Stomach (tissue), 4 donors: ENCODE data around the gene TRIM14.

Source experiments
- EP300 ChIP-seq: sonication (generic); formaldehyde crosslinking; IDR thresholded peaks from one replicate; pipeline ENCODE4 v1.6.1; 2017; ENCODE audit warnings: antibody characterized with exemption
- POLR2A ChIP-seq, 4 donors: fragments of 450-650 bp; IDR thresholded peaks; one replicate each; pipeline ENCODE4 v1.6.1; 2016; ENCODE audit warnings: antibody characterized with exemption in 4 of 4, control low read depth in 2 of 4, mild to moderate bottlenecking in 1 of 4, moderate library complexity in 1 of 4
- POLR2AphosphoS5 ChIP-seq, 3 donors: sonication (generic); formaldehyde crosslinking; IDR thresholded peaks; one replicate each; pipeline ENCODE4 v1.6.1; 2016; ENCODE audit warnings: antibody characterized with exemption in 3 of 3
- TF ChIP-seq, protein P1 (sequence below), 7 experiments: fragments of 450-650 bp in 4 of 7; fragments of 200-600 bp in 3 of 7; sonication (generic) in 3 of 7; IDR thresholded peaks; one replicate each; pipeline ENCODE4 v1.5.1; 2016 to 2019; ENCODE audit warnings: antibody characterized with exemption in 7 of 7, control low read depth in 2 of 7, mild to moderate bottlenecking in 1 of 7

DNA sequence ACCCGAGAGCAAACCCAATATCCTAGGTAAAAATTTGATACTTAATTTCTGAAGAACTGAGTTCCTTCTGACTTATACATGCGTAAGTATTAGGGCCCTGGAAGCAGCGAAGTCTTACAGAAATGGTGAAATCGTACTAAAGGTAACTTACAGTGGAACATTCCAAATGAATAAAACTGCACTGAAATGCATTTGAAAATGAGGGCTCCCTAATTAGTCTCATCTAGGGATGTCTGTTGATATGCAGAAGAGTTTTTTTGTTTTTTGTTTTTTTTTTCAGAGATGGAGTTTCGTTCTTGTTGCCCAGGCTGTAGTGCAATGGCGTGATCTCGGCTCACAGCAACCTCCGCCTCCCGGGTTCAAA is 72.9 kb downstream of the TRIM14 start:
- TF ChIP-seq, protein P1, sequence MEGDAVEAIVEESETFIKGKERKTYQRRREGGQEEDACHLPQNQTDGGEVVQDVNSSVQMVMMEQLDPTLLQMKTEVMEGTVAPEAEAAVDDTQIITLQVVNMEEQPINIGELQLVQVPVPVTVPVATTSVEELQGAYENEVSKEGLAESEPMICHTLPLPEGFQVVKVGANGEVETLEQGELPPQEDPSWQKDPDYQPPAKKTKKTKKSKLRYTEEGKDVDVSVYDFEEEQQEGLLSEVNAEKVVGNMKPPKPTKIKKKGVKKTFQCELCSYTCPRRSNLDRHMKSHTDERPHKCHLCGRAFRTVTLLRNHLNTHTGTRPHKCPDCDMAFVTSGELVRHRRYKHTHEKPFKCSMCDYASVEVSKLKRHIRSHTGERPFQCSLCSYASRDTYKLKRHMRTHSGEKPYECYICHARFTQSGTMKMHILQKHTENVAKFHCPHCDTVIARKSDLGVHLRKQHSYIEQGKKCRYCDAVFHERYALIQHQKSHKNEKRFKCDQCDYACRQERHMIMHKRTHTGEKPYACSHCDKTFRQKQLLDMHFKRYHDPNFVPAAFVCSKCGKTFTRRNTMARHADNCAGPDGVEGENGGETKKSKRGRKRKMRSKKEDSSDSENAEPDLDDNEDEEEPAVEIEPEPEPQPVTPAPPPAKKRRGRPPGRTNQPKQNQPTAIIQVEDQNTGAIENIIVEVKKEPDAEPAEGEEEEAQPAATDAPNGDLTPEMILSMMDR (IDR thresholded peaks at IDR 0.05) = no peak
- TF ChIP-seq EP300 (no peak), POLR2AphosphoS5 (IDR thresholded peaks at IDR 0.05) (no peak), POLR2A (IDR thresholded peaks at IDR 0.05) (no peak)
